HepG2 (cell line): ENCODE results near the gene ME3. TPM values are rescaled to one million over a fixed set of nuclear protein-coding genes. Genes with fewer than 3 reads are reported as not detected.

Experiments used
- ATAC-seq: fragments of 200-7000 bp; cut with Tn5 transposase; 3 replicates; pipeline ENCODE4 v1.9.1; 2020; ENCODE audit warnings: mild to moderate bottlenecking, moderate library complexity
- BruUV-seq: library from RNA; stranded (reverse); fragments of 400-500 nt; replicated peaks from 2 replicates; lab custom pipeline; 2021; lab: Mats Ljungman, UMichigan
- CTCF ChIA-PET: fragments of 300-600 bp; formaldehyde crosslinking; extraction: SDS; loops from one replicate; lab custom pipeline; 2021; ENCODE audit warnings: low total read pairs, inconsistent platforms, low intra/inter-chr PET ratio; lab: Yijun Ruan, JAX
- POLR2A ChIA-PET: fragments of 350-600 bp; sonication (Branson Sonifier 250); formaldehyde crosslinking; loops from one replicate; lab custom pipeline; 2020; ENCODE audit warnings: antibody characterized with exemption, inconsistent platforms; lab: Yijun Ruan, JAX
- DNase-seq: peaks from one replicate; pipeline ENCODE4 v3.0.0-alpha.2; 2015; ENCODE audit warnings: low spot score
- FAIRE-seq: peaks from 3 replicates; lab custom pipeline; 2011; peaks lifted over from hg19 to GRCh38; lab: Jason Lieb, UNC
- H2AFZ ChIP-seq: one replicate; pipeline ENCODE4 v1.6.1; 2011; ENCODE audit warnings: low read length, inconsistent platforms
- H3K27ac ChIP-seq: fragments of 300-600 bp; 3 replicates; pipeline ENCODE4 v1.8.0; 2011; ENCODE audit warnings: mixed run types, mild to moderate bottlenecking, mixed read lengths, low read length, inconsistent platforms; ENCODE audit not compliant: insufficient read depth; ENCODE audit errors: extremely low read length
- H3K27me3 ChIP-seq, 2 experiments: fragments of 200-600 bp in 1 of 2; 2 replicates in 1 of 2; 3 replicates in 1 of 2; pipeline versions ENCODE4 v1.6.0 to v1.8.0; 2011; ENCODE audit warnings: low read length in 2 of 2, mild to moderate bottlenecking in 2 of 2, moderate library complexity in 2 of 2, inconsistent platforms in 1 of 2; ENCODE audit not compliant: insufficient read depth in 2 of 2, control insufficient read depth in 1 of 2
- H3K36me3 ChIP-seq, 2 experiments: fragments of 200-600 bp in 1 of 2; replicated peaks in 1 of 2; 2 replicates in 1 of 2; 3 replicates in 1 of 2; pipeline versions ENCODE4 v1.5.1 to v1.8.0; 2011; ENCODE audit warnings: low read length in 2 of 2, inconsistent platforms in 1 of 2; ENCODE audit not compliant: insufficient read depth in 2 of 2, control insufficient read depth in 1 of 2
- H3K4me1 ChIP-seq: 2 replicates; pipeline ENCODE4 v1.5.1; 2012; ENCODE audit warnings: low read length, inconsistent platforms; ENCODE audit not compliant: insufficient read depth
- H3K4me2 ChIP-seq: 2 replicates; pipeline ENCODE4 v1.6.0; 2011; ENCODE audit warnings: low read depth, low read length, inconsistent platforms
- H3K4me3 ChIP-seq, 3 experiments: fragments of 200-600 bp in 1 of 3; sonication (generic), shearing (Covaris generic) in 1 of 3; replicated peaks in 1 of 3; 2 replicates each; pipeline ENCODE4 v1.5.1; 2011 to 2016; ENCODE audit warnings: low read length in 3 of 3, inconsistent platforms in 2 of 3, low read depth in 2 of 3, mild to moderate bottlenecking in 2 of 3, control low read depth in 1 of 3, mixed read lengths in 1 of 3; ENCODE audit not compliant: insufficient read depth in 1 of 3
- H3K79me2 ChIP-seq: one replicate; pipeline ENCODE4 v1.6.1; 2011; ENCODE audit warnings: low read length, inconsistent platforms; ENCODE audit not compliant: insufficient read depth
- H3K9ac ChIP-seq: 2 replicates; pipeline ENCODE4 v1.6.0; 2011; ENCODE audit warnings: mild to moderate bottlenecking, low read depth, low read length, inconsistent platforms; ENCODE audit not compliant: insufficient read depth
- H3K9me3 ChIP-seq: 2 replicates; pipeline ENCODE4 v1.5.1; 2012; ENCODE audit warnings: mild to moderate bottlenecking, low read length
- H4K20me1 ChIP-seq: 2 replicates; pipeline ENCODE4 v1.6.0; 2011; ENCODE audit warnings: inconsistent platforms, mild to moderate bottlenecking, low read length, moderate library complexity; ENCODE audit not compliant: insufficient read depth
- BATF2 ChIP-seq: sonication (generic); formaldehyde crosslinking; IDR thresholded peaks from 2 replicates; pipeline ENCODE4 v1.8.0; 2022; ENCODE audit warnings: mild to moderate bottlenecking, missing genetic modification reagents, moderate library complexity
- MAFF ChIP-seq: IDR thresholded peaks from 2 replicates; pipeline ENCODE4 v1.6.1; 2011; ENCODE audit warnings: low read depth, low read length, improper control_type of control experiment
- MAFK ChIP-seq, 2 experiments: IDR thresholded peaks in 1 of 2; conservative IDR thresholded peaks in 1 of 2; 2 replicates each; pipeline ENCODE4 v1.6.1; 2011; ENCODE audit warnings: improper control_type of control experiment in 2 of 2, low read length in 2 of 2
- THAP11 ChIP-seq: IDR thresholded peaks from 2 replicates; pipeline ENCODE4 v1.6.1; 2016; ENCODE audit warnings: missing biosample characterization, missing genetic modification reagents
- ZNF260 ChIP-seq: sonication (generic); formaldehyde crosslinking; IDR thresholded peaks from 2 replicates; pipeline ENCODE4 v1.4.0; 2020; ENCODE audit warnings: missing genetic modification reagents, low read depth, mild to moderate bottlenecking, borderline replicate concordance
- ZNF629 ChIP-seq: sonication (generic); formaldehyde crosslinking; conservative IDR thresholded peaks from 2 replicates; pipeline ENCODE4 v1.5.0; 2020; ENCODE audit warnings: missing genetic modification reagents
- WGBS: methylation state at CpG from one replicate; pipeline ENCODE4 v1.1.6; 2017; ENCODE audit warnings: low lambda C conversion rate; 5-methylcytosine and 5-hydroxymethylcytosine counted together
- in situ Hi-C: cut with HindIII; loops from 2 replicates; pipeline ENCODE4 v1.10.0; 2017; ENCODE audit warnings: low pct_unique_long_range_greater_than_20kb; ENCODE audit not compliant: extremely low pct_ligation_motif_present
- intact Hi-C: fragments of 100-400 bp; cut with micrococcal nuclease; formaldehyde crosslinking; loops from one replicate; pipeline ENCODE4 v1.10.0; 2022; ENCODE audit not compliant: unreplicated experiment
- polyA plus RNA-seq, 8 experiments: library from polyadenylated mRNA; depleted of rRNA in 3 of 8; stranded (reverse) in 7 of 8; unstranded in 1 of 8; fragments of >200 nt; fragmentation: Illumina TruSeq in 4 of 8; extraction: Trizol in 4 of 8; gene quantifications; 2 replicates each; pipeline versions ENCODE4 v1.2.1 to v1.2.3, GENCODE V29; 2011 to 2016; ENCODE audit warnings: low read depth in 4 of 8, missing spikeins in 1 of 8, mixed read lengths in 1 of 8; ENCODE audit not compliant: insufficient read depth in 1 of 8
- total RNA-seq, 5 experiments: library from RNA; depleted of rRNA; stranded (reverse); fragments of >200 nt; fragmentation: Illumina TruSeq; extraction: Trizol; gene quantifications; 2 replicates each; pipeline ENCODE4 v1.2.3, GENCODE V29; 2016; ENCODE audit warnings: low read depth in 1 of 5

Gene ME3
- total and polyA plus RNA-seq, 2 of the 13 experiments (the other 11 are each of a cell fraction or from before 2014, with no cell fraction given): not detected

- Histone ChIP-seq H2AFZ (no peak overlapping the region), H3K27me3 (no peaks in the 10 kb centered on the region), H3K9ac (no peak overlapping the region), H3K4me3 (no peak overlapping the region), H3K27ac (no peak overlapping the region), H3K79me2 (no peaks in the 10 kb centered on the region), H3K4me1 (no peaks in the 10 kb centered on the region), H3K36me3 (no peaks in the 10 kb centered on the region), H3K4me2 (no peak overlapping the region), H3K9me3 (no peaks in the 10 kb centered on the region), H4K20me1 (no peaks in the 10 kb centered on the region)
- FAIRE-seq (no peak), ATAC-seq (no peak), DNase-seq (no peak)
- ChIA-PET CTCF (no interaction called here), POLR2A (no interaction called here)
- in situ Hi-C loops (no loop called here), intact Hi-C loops (no loop called here)
- BruUV-seq: no TSS peak
- TF ChIP-seq BATF2 (CRISPR knock-in tag) (no peak), MAFF (peak; percentile 74), MAFK (conservative IDR thresholded peaks at IDR 0.05 in 1 of 2, IDR thresholded peaks at IDR 0.05 in 1 of 2; ENCODE audit: low read length in 2 of 2) (peak; percentile 59 to 77), ZNF260 (CRISPR knock-in tag) (no peak)
These were observed 136.6 kb downstream of the ME3 start for GRCh38 chr11:86535773-86536172.

GRCh38 chr11:86524620-86525352 lies 147.6 kb downstream of the ME3 start:
- no peaks in the 10 kb centered on the region for H3K36me3 ChIP-seq
- no peak overlapping the region for H2AFZ ChIP-seq
- no peak overlapping the region for H3K4me3 ChIP-seq
- H3K27me3 ChIP-seq: no peaks in the 10 kb centered on the region; a peak in 2 of 5 replicates
- H3K9ac ChIP-seq: no peak overlapping the region
- DNase-seq: peak; percentile 44
- BruUV-seq: no TSS peak
- H3K9me3 ChIP-seq: no peaks in the 10 kb centered on the region
- FAIRE-seq: no peak
- in situ Hi-C loops: no loop called here
- no peak overlapping the region for H3K4me2 ChIP-seq
- H3K4me1 ChIP-seq: peaks cover 22% of the 10 kb centered on the region
- WGBS: 39% methylated on average over 2 of the region's 2 CpGs
- POLR2A ChIA-PET: interaction anchor here (1.3 kb wide), 2 partner anchors 41 to 49 kb away, joined by 5 to 6 read pairs; no protein-coding TSS in a partner anchor
- no peak for ATAC-seq
- no peaks in the 10 kb centered on the region for H3K79me2 ChIP-seq
- CTCF ChIA-PET: no interaction called here
- H4K20me1 ChIP-seq: no peaks in the 10 kb centered on the region
- intact Hi-C loops: no loop called here
- peak; percentile 81 for TF ChIP-seq ZNF629
- TF ChIP-seq THAP11 (CRISPR knock-in tag): no peak
- TF ChIP-seq, all 625 proteins: peak for 1
- no peak overlapping the region for H3K27ac ChIP-seq
